ENCODE measurements around the gene CNTNAP2. TPM values are rescaled to one million over a fixed set of nuclear protein-coding genes. Genes with fewer than 3 reads are reported as not detected.

Gene CNTNAP2
- total and polyA plus RNA-seq, 2 of the 4 experiments (the other 2 are of a cell fraction) = not detected

DNA sequence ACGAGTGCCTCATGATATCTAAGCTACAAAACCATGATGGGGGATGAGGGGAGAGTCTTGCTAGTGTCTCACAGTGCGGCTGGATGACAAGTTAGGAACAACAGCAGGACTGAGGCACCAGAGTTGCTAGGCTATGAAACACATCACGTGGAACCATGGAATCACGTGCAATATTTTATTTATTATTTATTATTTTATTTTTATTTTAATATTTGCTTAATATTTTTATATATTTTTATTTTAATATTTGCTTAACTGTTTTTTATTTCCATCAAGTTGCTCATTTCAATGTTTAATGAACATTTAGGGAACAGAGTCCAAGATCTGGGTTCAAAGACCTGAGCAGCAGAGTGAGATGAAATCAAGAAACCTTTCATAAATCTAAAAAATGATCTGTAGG lies 614.6 kb downstream of the CNTNAP2 start:
- Histone ChIP-seq H4K91ac (ENCODE audit: insufficient read depth, low read depth, low read length) (no peak overlapping the region), H3K18ac (ENCODE audit: low read depth, low read length) (no peak overlapping the region), H2BK120ac (ENCODE audit: low read depth, low read length) (no peak overlapping the region), H2BK15ac (ENCODE audit: low read depth, low read length) (no peak overlapping the region), H3K27me3 (ENCODE audit: control insufficient read depth, insufficient read depth, low read length) (no peaks in the 10 kb centered on the region), H2BK5ac (ENCODE audit: low read depth, low read length, poor library complexity, severe bottlenecking) (no peak overlapping the region), H3K27ac (ENCODE audit: insufficient read depth, low read length) (no peak overlapping the region), H3K4me2 (ENCODE audit: low read depth, low read length) (no peak overlapping the region), H3K79me1 (ENCODE audit: low read depth in 1 of 2, low read length in 2 of 2) (no peaks in the 10 kb centered on the region), H3K23ac (ENCODE audit: low read depth, low read length) (no peak overlapping the region), H3K9me1 (ENCODE audit: insufficient read depth, low read length) (no peaks in the 10 kb centered on the region), H3K4me3 (ENCODE audit: insufficient read depth, low read depth, low read length) (no peak overlapping the region), H3K4ac (ENCODE audit: low read depth, low read length) (no peak overlapping the region), H3K4me1 (ENCODE audit: control insufficient read depth, insufficient read depth, low read length) (no peaks in the 10 kb centered on the region), H3K56ac (ENCODE audit: extremely low read depth, insufficient read depth, low read length) (no peak overlapping the region), H3K36me3 (ENCODE audit: control insufficient read depth, insufficient read depth, low read length) (no peaks in the 10 kb centered on the region), H3K9me3 (ENCODE audit: control insufficient read depth, insufficient read depth, low read length) (peaks cover 5% of the 10 kb centered on the region), H2AK5ac (ENCODE audit: low read depth, low read length) (no peak overlapping the region), H2AFZ (replicated peaks; ENCODE audit: low read length, poor library complexity) (no peak overlapping the region), H2AK9ac (replicated peaks; ENCODE audit: low read depth, low read length, poor library complexity) (no peak overlapping the region), H4K5ac (ENCODE audit: low read depth, low read length) (no peak overlapping the region), H4K20me1 (ENCODE audit: insufficient read depth, low read length) (no peaks in the 10 kb centered on the region), H2BK20ac (ENCODE audit: low read depth, low read length) (no peak overlapping the region), H4K8ac (ENCODE audit: low read depth in 2 of 2, low read length in 2 of 2) (no peak overlapping the region), H3K14ac (replicated peaks; ENCODE audit: low read depth, low read length) (no peak overlapping the region), H3K9ac (ENCODE audit: low read depth, low read length) (no peak overlapping the region)
- DNase-seq (no peak), ATAC-seq (ENCODE audit: low read depth) (no peak)
- in situ Hi-C loops (cut with MboI; ENCODE audit: low sequenced_read_pairs) (no loop called here), intact Hi-C loops (cut with micrococcal nuclease) (no loop called here), dilution Hi-C loops (cut with HindIII; ENCODE audit: low sequenced_read_pairs, unreplicated experiment) (no loop called here)
- TF ChIP-seq SMC3 (IDR thresholded peaks at IDR 0.05; ENCODE audit: low read depth, low read length) = no peak
- TF ChIP-seq, protein P1, sequence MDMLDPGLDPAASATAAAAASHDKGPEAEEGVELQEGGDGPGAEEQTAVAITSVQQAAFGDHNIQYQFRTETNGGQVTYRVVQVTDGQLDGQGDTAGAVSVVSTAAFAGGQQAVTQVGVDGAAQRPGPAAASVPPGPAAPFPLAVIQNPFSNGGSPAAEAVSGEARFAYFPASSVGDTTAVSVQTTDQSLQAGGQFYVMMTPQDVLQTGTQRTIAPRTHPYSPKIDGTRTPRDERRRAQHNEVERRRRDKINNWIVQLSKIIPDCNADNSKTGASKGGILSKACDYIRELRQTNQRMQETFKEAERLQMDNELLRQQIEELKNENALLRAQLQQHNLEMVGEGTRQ (IDR thresholded peaks at IDR 0.05; ENCODE audit: low read depth, low read length) = no peak
- TF ChIP-seq MAZ (IDR thresholded peaks at IDR 0.05; ENCODE audit: borderline replicate concordance, low read depth, low read length) = no peak
- TF ChIP-seq NFE2L2 (IDR thresholded peaks at IDR 0.05; ENCODE audit: low read depth, low read length) = no peak
- no peak for TF ChIP-seq BHLHE40 (IDR thresholded peaks at IDR 0.05; ENCODE audit: low read depth, low read length)
- TF ChIP-seq, protein P2, sequence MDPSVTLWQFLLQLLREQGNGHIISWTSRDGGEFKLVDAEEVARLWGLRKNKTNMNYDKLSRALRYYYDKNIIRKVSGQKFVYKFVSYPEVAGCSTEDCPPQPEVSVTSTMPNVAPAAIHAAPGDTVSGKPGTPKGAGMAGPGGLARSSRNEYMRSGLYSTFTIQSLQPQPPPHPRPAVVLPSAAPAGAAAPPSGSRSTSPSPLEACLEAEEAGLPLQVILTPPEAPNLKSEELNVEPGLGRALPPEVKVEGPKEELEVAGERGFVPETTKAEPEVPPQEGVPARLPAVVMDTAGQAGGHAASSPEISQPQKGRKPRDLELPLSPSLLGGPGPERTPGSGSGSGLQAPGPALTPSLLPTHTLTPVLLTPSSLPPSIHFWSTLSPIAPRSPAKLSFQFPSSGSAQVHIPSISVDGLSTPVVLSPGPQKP (IDR thresholded peaks at IDR 0.05; ENCODE audit: borderline replicate concordance, low read depth, low read length) = no peak
- no peak for TF ChIP-seq RCOR1 (IDR thresholded peaks at IDR 0.05; ENCODE audit: insufficient replicate concordance, low read length)
- no peak for TF ChIP-seq FOS (IDR thresholded peaks at IDR 0.05; ENCODE audit: low read depth, low read length)
- TF ChIP-seq, protein P3, sequence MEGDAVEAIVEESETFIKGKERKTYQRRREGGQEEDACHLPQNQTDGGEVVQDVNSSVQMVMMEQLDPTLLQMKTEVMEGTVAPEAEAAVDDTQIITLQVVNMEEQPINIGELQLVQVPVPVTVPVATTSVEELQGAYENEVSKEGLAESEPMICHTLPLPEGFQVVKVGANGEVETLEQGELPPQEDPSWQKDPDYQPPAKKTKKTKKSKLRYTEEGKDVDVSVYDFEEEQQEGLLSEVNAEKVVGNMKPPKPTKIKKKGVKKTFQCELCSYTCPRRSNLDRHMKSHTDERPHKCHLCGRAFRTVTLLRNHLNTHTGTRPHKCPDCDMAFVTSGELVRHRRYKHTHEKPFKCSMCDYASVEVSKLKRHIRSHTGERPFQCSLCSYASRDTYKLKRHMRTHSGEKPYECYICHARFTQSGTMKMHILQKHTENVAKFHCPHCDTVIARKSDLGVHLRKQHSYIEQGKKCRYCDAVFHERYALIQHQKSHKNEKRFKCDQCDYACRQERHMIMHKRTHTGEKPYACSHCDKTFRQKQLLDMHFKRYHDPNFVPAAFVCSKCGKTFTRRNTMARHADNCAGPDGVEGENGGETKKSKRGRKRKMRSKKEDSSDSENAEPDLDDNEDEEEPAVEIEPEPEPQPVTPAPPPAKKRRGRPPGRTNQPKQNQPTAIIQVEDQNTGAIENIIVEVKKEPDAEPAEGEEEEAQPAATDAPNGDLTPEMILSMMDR (conservative IDR thresholded peaks at IDR 0.05; ENCODE audit: low read depth, low read length) = no peak
- no peak for TF ChIP-seq POLR2A (IDR thresholded peaks at IDR 0.05; ENCODE audit: low read depth, low read length)
- TF ChIP-seq MAFK (IDR thresholded peaks at IDR 0.05; ENCODE audit: low read depth, low read length) = no peak
- CTCF ChIA-PET = no interaction called here
- no TSS peak for BruUV-seq (replicated peaks)
- WGBS, 2 experiments (ENCODE audit: extremely low coverage in 2 of 2, insufficient read length in 1 of 2) = no CpG with 5 or more reads among the region's 4 CpGs
- POLR2A ChIA-PET (ENCODE audit: unreplicated experiment) = no interaction called here
